MM.1S (cell line): ENCODE data around the gene IL2RG.

Experiments used
- CTCF ChIP-seq: fragments of 300-600 bp; sonication (generic); IDR thresholded peaks from 2 replicates; pipeline ENCODE4 v1.5.1; 2016; ENCODE audit warnings: antibody characterized with exemption, low read length, mixed read lengths
- EZH2phosphoT487 ChIP-seq: fragments of 300-600 bp; sonication (generic); IDR thresholded peaks from 2 replicates; pipeline ENCODE4 v1.6.1; 2018; ENCODE audit warnings: antibody characterized with exemption, low read length

- TF ChIP-seq EZH2phosphoT487 (no peak), CTCF (no peak)
These were observed 15.8 kb downstream of the IL2RG start, which contains the start of gene FOXO4 for GRCh38 chrX:71095555-71095980.
